ENCODE data around the gene OLFML2A.
A peak's percentile ranks its signal among the peaks of the same experiment; 100 is the strongest.

The OLFML2A gene

DNA sequence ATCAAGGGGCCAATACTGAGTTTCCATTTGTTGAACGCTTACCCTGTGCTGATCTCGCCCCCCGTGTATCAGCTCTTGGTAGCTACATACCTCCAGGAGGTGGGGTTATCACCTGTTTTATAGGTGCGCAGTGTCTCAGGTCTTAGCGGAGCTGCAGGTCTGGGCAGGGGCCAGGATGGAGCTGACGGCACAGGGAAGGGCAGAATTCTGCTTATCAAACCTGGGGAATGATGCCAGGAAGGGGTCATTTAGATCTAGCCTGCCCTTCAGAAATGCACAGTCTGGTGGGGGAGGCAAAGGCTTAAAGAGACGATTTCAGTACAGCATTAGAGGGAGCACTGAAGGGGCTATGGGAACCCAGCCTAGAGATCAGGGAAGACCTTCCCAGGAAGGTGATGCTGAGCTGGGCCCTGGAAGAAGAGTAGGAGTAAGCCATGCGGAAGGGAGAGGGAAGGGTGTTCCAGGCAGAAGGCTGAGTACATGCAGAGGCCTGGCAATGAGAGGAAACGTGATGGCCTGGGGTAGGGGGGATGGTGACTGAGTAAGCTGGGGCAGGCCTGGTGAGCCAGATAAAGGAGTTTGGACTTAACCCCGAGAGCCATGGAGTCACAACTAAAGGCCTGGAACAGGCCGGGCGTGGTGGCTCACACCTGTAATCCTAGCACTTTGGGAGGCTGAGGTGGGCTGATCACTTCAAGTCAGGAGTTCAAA lies 31.5 kb downstream of the OLFML2A start:
- no peak overlapping the region for H3K4me3 ChIP-seq (ENCODE audit: low read depth, low read length)
- H3K9me3 ChIP-seq (ENCODE audit: control insufficient read depth, insufficient read depth, low read length): no peaks in the 10 kb centered on the region
- no peak overlapping the region for H3K9ac ChIP-seq (ENCODE audit: low read depth, low read length)
- H3K27me3 ChIP-seq (ENCODE audit: control insufficient read depth, insufficient read depth, low read length): no peaks in the 10 kb centered on the region
- H3K36me3 ChIP-seq (ENCODE audit: control insufficient read depth, insufficient read depth, low read length): peaks cover 4% of the 10 kb centered on the region
- peaks cover 20% of the 10 kb centered on the region for H3K4me1 ChIP-seq (ENCODE audit: control insufficient read depth, insufficient read depth, low read length)

DNA sequence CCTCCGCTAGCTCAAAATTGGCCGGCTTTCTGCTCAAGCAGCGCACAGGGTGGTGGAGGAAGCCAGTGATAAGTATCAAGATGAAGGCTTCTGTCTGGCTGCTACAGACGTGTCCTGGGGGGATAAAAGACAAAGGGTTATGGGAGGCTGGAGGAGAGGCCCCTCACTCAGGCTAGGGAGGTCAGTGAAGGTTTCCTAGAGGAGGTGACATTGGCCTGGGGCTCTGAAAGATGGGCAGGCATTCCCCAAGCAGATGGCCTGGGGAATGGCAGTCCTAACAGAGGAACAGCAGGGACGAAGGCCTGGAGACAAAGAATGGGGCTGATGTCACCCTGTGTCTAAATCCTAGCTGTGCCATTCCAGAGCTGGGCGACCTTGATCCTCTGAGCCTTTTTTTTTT lies 32.3 kb downstream of the OLFML2A start:
- Histone ChIP-seq H3K27me3 (ENCODE audit: control insufficient read depth, insufficient read depth, low read length) (no peaks in the 10 kb centered on the region), H3K9ac (ENCODE audit: low read depth, low read length) (no peak overlapping the region), H3K4me3 (ENCODE audit: low read depth, low read length) (no peak overlapping the region)

DNA sequence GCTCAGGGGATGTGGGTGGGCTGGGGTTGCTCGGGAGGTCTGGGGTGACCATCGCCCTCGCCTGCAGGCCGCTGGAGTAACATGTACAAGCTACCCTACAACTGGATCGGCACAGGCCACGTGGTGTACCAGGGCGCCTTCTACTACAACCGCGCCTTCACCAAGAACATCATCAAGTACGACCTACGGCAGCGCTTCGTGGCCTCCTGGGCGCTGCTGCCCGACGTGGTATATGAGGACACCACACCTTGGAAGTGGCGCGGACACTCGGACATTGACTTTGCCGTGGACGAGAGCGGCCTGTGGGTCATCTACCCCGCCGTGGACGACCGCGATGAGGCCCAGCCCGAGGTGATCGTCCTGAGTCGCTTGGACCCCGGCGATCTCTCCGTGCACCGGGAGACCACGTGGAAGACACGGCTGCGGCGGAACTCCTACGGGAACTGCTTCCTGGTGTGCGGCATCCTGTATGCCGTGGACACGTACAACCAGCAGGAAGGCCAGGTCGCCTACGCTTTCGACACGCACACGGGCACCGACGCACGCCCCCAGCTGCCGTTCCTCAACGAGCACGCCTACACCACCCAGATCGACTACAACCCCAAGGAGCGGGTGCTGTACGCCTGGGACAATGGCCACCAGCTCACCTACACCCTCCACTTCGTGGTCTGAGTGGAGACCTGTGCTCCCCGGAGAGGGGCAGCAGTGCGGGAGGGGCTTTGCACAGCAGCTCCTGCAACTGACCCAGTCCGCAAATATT lies 33.0 kb downstream of the OLFML2A start:
- no peaks in the 10 kb centered on the region for H3K9me3 ChIP-seq (ENCODE audit: control insufficient read depth, insufficient read depth, low read length)
- H3K36me3 ChIP-seq (ENCODE audit: control insufficient read depth, insufficient read depth, low read length): peaks cover 4% of the 10 kb centered on the region
- H3K27me3 ChIP-seq (ENCODE audit: control insufficient read depth, insufficient read depth, low read length): no peaks in the 10 kb centered on the region
- H3K9ac ChIP-seq (ENCODE audit: low read depth, low read length): no peak overlapping the region
- peaks cover 26% of the 10 kb centered on the region for H3K4me1 ChIP-seq (ENCODE audit: control insufficient read depth, insufficient read depth, low read length)
- H3K4me3 ChIP-seq (ENCODE audit: low read depth, low read length): no peak overlapping the region

More for the DNA sequence above, 32.3 kb downstream of the OLFML2A start:
- Histone ChIP-seq H3K9me3 (ENCODE audit: control insufficient read depth, insufficient read depth, low read length) (no peaks in the 10 kb centered on the region), H3K36me3 (ENCODE audit: control insufficient read depth, insufficient read depth, low read length) (peaks cover 4% of the 10 kb centered on the region), H3K4me1 (ENCODE audit: control insufficient read depth, insufficient read depth, low read length) (peaks cover 26% of the 10 kb centered on the region)

DNA sequence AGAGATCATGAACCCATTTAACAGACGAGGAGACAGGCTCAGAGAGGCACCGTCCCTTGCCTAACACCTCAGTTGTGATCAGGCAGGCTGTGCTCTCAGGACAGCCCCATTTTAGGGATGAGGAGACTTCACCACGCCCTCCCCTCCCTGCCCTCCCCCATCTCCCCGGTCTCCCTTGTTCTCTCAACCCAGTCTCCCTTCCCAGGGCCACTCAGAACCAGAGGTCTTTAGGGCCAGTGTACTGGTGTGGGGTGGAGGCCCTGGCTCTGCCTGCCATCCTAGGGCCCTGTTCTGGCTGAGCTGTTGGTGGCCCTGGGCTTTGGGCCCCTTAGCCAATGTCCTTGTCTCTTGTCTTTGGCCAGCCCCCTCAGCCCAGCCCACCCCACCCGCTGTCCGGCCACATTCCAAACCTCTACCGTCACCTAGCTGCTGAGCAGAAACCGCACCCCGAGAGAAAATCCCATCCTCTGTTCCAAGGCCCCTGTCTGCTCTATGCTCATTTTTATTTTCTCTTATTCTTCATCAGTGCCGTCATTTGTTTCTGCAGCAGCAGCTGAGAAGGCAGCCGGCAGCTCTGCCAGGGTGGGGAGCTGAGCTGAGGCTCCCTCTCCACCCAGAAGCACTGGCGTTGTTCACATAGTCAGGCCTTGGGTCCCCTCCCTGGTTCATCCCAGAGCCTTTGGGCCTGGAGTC lies 33.9 kb downstream of the OLFML2A start:
- no peak overlapping the region for H3K4me3 ChIP-seq (ENCODE audit: low read depth, low read length)
- no peaks in the 10 kb centered on the region for H3K27me3 ChIP-seq (ENCODE audit: control insufficient read depth, insufficient read depth, low read length)
- H3K4me1 ChIP-seq (ENCODE audit: control insufficient read depth, insufficient read depth, low read length): peaks cover 26% of the 10 kb centered on the region
- H3K9ac ChIP-seq (ENCODE audit: low read depth, low read length): peak overlapping the region; percentile 37
- H3K9me3 ChIP-seq (ENCODE audit: control insufficient read depth, insufficient read depth, low read length): no peaks in the 10 kb centered on the region
- H3K36me3 ChIP-seq (ENCODE audit: control insufficient read depth, insufficient read depth, low read length): peaks cover 4% of the 10 kb centered on the region

DNA sequence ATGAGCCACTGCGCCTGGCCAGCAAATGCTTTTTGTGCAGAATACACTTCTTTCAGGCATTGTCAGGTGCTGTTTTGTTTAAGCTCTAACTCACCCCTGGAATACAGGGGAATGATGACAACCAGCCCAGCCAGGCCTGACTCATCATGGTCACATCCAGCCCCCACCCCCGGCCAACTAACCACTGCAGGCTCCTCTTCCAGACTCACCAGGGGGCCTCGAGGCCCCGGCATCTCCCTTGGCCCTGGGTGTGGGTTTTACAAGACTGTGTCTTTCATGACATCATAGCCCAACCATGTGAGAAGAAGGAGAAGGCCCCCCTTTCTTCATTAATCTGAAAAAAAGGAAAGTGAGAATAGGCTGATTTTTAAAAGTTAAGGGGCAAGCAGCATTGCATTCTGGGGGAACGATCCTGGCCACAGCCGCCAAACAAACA lies 35.5 kb downstream of the OLFML2A start:
- peaks cover 26% of the 10 kb centered on the region for H3K4me1 ChIP-seq (ENCODE audit: control insufficient read depth, insufficient read depth, low read length)
- H3K4me3 ChIP-seq (ENCODE audit: low read depth, low read length): no peak overlapping the region
- H3K27me3 ChIP-seq (ENCODE audit: control insufficient read depth, insufficient read depth, low read length): no peaks in the 10 kb centered on the region
- no peaks in the 10 kb centered on the region for H3K9me3 ChIP-seq (ENCODE audit: control insufficient read depth, insufficient read depth, low read length)
- H3K9ac ChIP-seq (ENCODE audit: low read depth, low read length): no peak overlapping the region
- H3K36me3 ChIP-seq (ENCODE audit: control insufficient read depth, insufficient read depth, low read length): peaks cover 4% of the 10 kb centered on the region

DNA sequence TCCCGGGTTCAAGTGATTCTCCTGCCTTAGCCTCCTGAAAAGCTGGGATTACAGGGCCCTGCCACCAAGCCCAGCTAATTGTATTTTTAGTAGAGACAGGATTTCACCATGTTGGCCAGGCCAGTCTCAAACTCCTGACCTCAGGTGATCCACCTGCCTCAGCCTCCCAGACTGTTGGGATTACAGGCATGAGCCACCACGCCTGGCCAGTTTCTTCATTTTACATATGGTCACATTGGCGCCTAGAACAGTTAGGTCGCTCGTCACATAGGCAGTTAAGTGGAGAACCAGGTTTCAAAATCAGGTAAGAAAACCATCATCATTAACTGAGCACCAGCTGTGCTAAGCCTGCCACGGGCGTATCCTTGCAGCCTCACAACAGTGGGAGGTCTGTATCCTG lies 36.1 kb downstream of the OLFML2A start:
- Histone ChIP-seq H3K9me3 (ENCODE audit: control insufficient read depth, insufficient read depth, low read length) (no peaks in the 10 kb centered on the region), H3K36me3 (ENCODE audit: control insufficient read depth, insufficient read depth, low read length) (peaks cover 4% of the 10 kb centered on the region), H3K9ac (ENCODE audit: low read depth, low read length) (no peak overlapping the region), H3K4me3 (ENCODE audit: low read depth, low read length) (no peak overlapping the region), H3K4me1 (ENCODE audit: control insufficient read depth, insufficient read depth, low read length) (peaks cover 26% of the 10 kb centered on the region), H3K27me3 (ENCODE audit: control insufficient read depth, insufficient read depth, low read length) (no peaks in the 10 kb centered on the region)

DNA sequence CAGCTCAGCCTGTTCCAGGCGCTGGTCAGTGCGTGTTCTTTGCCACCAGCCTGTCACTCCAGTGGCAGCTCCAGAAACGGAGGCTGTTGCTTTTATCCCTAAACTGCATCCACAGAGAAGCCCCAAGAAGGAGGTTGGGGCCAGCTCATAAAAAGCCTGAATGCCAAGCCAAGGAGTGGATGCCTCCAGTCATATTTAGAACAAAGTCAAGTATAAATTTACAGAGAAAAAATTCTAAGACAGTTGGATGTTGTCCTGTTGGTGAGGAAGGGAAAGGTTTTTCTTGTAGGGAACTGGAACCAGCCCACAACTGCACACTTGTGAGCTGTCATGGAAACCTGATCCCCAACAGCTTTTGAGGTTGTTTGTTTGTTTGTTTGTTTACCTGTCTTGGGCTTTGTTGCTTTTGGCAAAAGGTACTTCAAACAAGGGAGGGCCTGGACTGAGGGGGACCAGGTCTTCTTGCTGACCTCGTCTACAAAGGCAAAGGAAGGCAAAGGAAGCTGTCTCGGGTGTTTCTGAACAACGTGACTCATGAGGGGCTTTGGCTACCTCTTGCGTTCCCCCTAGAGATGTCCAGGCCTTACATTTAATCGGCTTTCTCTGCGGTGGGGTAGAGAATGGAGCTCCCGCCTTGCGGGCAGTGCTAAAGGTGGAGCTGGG lies 36.7 kb downstream of the OLFML2A start:
- no peak overlapping the region for H3K9ac ChIP-seq (ENCODE audit: low read depth, low read length)
- H3K4me1 ChIP-seq (ENCODE audit: control insufficient read depth, insufficient read depth, low read length): peaks cover 26% of the 10 kb centered on the region
- H3K9me3 ChIP-seq (ENCODE audit: control insufficient read depth, insufficient read depth, low read length): no peaks in the 10 kb centered on the region
- no peak overlapping the region for H3K4me3 ChIP-seq (ENCODE audit: low read depth, low read length)
- H3K27me3 ChIP-seq (ENCODE audit: control insufficient read depth, insufficient read depth, low read length): no peaks in the 10 kb centered on the region
- H3K36me3 ChIP-seq (ENCODE audit: control insufficient read depth, insufficient read depth, low read length): peaks cover 4% of the 10 kb centered on the region

DNA sequence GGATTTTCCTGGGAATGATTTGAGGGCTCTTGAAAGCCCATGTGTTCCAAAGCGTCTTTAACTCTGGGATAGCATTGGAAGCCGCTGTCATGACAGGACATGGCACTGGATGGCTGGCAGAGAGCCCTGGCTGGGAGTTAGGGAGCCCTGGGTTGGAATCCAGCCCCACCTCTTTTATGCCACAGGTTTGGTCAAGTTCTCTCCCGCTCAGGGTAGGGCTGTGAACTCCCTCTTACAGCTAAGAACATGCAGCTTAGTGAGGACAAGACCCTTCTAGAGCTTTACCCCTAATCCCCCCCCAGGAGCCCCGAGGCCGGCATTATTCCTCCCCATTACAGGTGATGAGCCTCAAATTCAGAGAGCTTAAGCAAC lies 37.2 kb downstream of the OLFML2A start:
- Histone ChIP-seq H3K4me3 (ENCODE audit: low read depth, low read length) (no peak overlapping the region), H3K9me3 (ENCODE audit: control insufficient read depth, insufficient read depth, low read length) (no peaks in the 10 kb centered on the region), H3K4me1 (ENCODE audit: control insufficient read depth, insufficient read depth, low read length) (peaks cover 27% of the 10 kb centered on the region), H3K9ac (ENCODE audit: low read depth, low read length) (no peak overlapping the region), H3K36me3 (ENCODE audit: control insufficient read depth, insufficient read depth, low read length) (peaks cover 4% of the 10 kb centered on the region), H3K27me3 (ENCODE audit: control insufficient read depth, insufficient read depth, low read length) (no peaks in the 10 kb centered on the region)

DNA sequence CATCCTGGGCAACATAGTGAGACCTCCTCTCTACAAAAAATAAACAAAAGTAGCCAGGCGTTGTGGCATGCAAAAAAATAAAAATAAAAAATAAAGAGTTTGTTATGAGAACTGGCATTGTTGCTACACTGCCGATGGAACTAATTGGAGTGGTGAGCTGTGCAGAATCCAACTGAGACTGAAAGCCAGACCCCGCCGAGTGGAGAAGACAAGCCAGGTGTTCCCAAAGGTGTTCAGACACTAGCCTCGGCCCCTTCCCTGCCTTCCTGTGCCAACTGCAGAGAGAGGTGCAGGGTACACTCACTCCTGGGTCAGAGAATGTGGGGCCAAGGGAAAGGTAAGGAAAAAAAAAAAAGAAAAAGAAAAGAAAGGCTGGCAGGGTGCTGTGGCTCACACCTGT lies 38.7 kb downstream of the OLFML2A start:
- Histone ChIP-seq H3K9ac (ENCODE audit: low read depth, low read length) (no peak overlapping the region), H3K27me3 (ENCODE audit: control insufficient read depth, insufficient read depth, low read length) (no peaks in the 10 kb centered on the region), H3K9me3 (ENCODE audit: control insufficient read depth, insufficient read depth, low read length) (no peaks in the 10 kb centered on the region), H3K4me1 (ENCODE audit: control insufficient read depth, insufficient read depth, low read length) (peaks cover 24% of the 10 kb centered on the region), H3K4me3 (ENCODE audit: low read depth, low read length) (no peak overlapping the region), H3K36me3 (ENCODE audit: control insufficient read depth, insufficient read depth, low read length) (no peaks in the 10 kb centered on the region)

DNA sequence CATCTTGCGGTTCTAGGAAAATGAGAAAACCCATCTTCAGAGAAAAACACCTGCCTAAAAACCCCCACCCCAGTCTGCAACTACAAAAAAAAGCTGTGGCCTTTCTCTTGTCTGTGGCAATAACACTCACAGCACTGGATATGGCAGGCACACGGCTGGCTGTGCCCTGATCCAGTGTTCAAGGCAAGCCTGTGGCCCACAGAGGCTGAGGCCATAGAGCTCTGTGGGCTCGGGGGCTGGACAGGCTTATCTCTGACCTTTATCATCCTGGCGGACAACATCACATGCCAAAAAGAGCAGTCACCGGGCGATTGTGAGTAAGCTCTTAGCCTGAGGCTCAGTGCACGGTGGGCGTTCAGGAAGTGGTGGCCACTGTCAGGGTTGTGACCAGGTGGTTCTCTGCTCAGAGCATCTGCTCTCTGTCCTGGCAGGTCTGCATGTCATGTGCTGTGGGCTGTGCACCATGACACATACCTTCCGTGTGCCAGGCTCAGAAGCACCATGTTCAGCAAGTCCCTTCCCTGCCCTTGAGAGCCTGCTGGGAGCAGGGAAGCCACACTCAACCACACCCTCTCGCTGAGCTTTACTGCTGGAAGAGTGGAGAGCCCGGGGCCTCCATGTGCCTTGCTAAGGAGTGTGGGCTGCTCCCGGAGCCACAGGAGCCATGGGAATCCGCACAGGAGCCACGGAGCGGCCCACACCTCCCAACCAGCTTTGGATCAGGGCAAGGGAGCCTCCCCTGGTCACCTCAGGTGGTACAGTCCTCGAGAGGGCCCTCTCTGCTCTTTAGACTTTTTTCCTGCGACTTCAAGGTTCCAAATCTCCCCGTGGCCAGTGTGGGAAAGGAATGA lies 41.7 kb downstream of the OLFML2A start:
- peaks cover 7% of the 10 kb centered on the region for H3K4me1 ChIP-seq (ENCODE audit: control insufficient read depth, insufficient read depth, low read length)
- H3K27me3 ChIP-seq (ENCODE audit: control insufficient read depth, insufficient read depth, low read length): no peaks in the 10 kb centered on the region
- no peak overlapping the region for H3K9ac ChIP-seq (ENCODE audit: low read depth, low read length)
- H3K9me3 ChIP-seq (ENCODE audit: control insufficient read depth, insufficient read depth, low read length): no peaks in the 10 kb centered on the region
- no peaks in the 10 kb centered on the region for H3K36me3 ChIP-seq (ENCODE audit: control insufficient read depth, insufficient read depth, low read length)
- H3K4me3 ChIP-seq (ENCODE audit: low read depth, low read length): no peak overlapping the region

Data from iPS-15b (cell line).